Neural cell (in vitro differentiated cells): ENCODE measurements around the gene VPS13C. TPM values are rescaled to one million over a fixed set of nuclear protein-coding genes. Genes with fewer than 3 reads are reported as not detected.

ENCODE experiments used
- polyA plus RNA-seq: library from polyadenylated mRNA; depleted of rRNA; stranded (reverse); fragments of >200 nt; gene quantifications from 2 replicates; pipeline ENCODE4 v1.2.3, GENCODE V29; 2014

The VPS13C gene
- polyA plus RNA-seq, 1 donor from 2014 or later = 92.6 TPM

Other genes with a start within 250 kb of the VPS13C start
- not detected in 2 replicates for gene C2CD4A, start 6.5 kb upstream of the VPS13C start, polyA plus RNA-seq
- not detected in 2 replicates for gene C2CD4B, start 104.8 kb upstream of the VPS13C start, polyA plus RNA-seq